ENCODE measurements around the gene FKBP4.

Gene FKBP4

GRCh38 chr12:2776129-2776806 lies 18.5 kb upstream of the FKBP4 start:
- H3K4me3 ChIP-seq (replicated peaks in 1 of 2; ENCODE audit: low read depth in 2 of 2, low read length in 2 of 2) = no peak overlapping the region
- no peak for TF ChIP-seq CTCF (IDR thresholded peaks at IDR 0.05; ENCODE audit: low read depth, low read length)
- no peak for DNase-seq (ENCODE audit: low read depth in 2 of 2)

- no peak for TF ChIP-seq CTCF (IDR thresholded peaks at IDR 0.05; ENCODE audit: low read depth, low read length)
- no peak overlapping the region for H3K4me3 ChIP-seq (replicated peaks in 1 of 2; ENCODE audit: low read depth in 2 of 2, low read length in 2 of 2)
- DNase-seq (ENCODE audit: low read depth in 2 of 2) = no peak
These were observed 15.5 kb upstream of the FKBP4 start for GRCh38 chr12:2779281-2779680.

GRCh38 chr12:2783936-2784600 lies 10.7 kb upstream of the FKBP4 start:
- peak; percentile 98 for TF ChIP-seq CTCF (IDR thresholded peaks at IDR 0.05; ENCODE audit: low read depth, low read length)
- peak; percentile 56 to 69 for DNase-seq (ENCODE audit: low read depth in 2 of 2)
- no peak overlapping the region for H3K4me3 ChIP-seq (replicated peaks in 1 of 2; ENCODE audit: low read depth in 2 of 2, low read length in 2 of 2)

- DNase-seq (ENCODE audit: low read depth in 2 of 2) = no peak
- TF ChIP-seq CTCF (IDR thresholded peaks at IDR 0.05; ENCODE audit: low read depth, low read length) = no peak
- H3K4me3 ChIP-seq (replicated peaks in 1 of 2; ENCODE audit: low read depth in 2 of 2, low read length in 2 of 2) = no peak overlapping the region
These were observed 9.8 kb upstream of the FKBP4 start for GRCh38 chr12:2785017-2785416.

GRCh38 chr12:2791089-2791488 lies 3.7 kb upstream of the FKBP4 start:
- TF ChIP-seq CTCF (IDR thresholded peaks at IDR 0.05; ENCODE audit: low read depth, low read length) = no peak
- no peak overlapping the region for H3K4me3 ChIP-seq (replicated peaks in 1 of 2; ENCODE audit: low read depth in 2 of 2, low read length in 2 of 2)
- DNase-seq (ENCODE audit: low read depth in 2 of 2) = no peak

- no peak for DNase-seq (ENCODE audit: low read depth in 2 of 2)
- H3K4me3 ChIP-seq (replicated peaks in 1 of 2; ENCODE audit: low read depth in 2 of 2, low read length in 2 of 2) = no peak overlapping the region
- no peak for TF ChIP-seq CTCF (IDR thresholded peaks at IDR 0.05; ENCODE audit: low read depth, low read length)
These were observed 1.9 kb upstream of the FKBP4 start for GRCh38 chr12:2792671-2793500.
